A204.1 (cell line): ENCODE data around the gene KRTAP4-2.
"Not testable (repeated sequence)": the region's sequence is repeated elsewhere in the genome, so short reads cannot be mapped to it uniquely, and the experiment has no call there.

Experiments
- FAIRE-seq: peaks from 2 replicates; lab custom pipeline; 2012; peaks lifted over from hg19 to GRCh38; lab: Jason Lieb, UNC

KRTAP4-2 gene

DNA sequence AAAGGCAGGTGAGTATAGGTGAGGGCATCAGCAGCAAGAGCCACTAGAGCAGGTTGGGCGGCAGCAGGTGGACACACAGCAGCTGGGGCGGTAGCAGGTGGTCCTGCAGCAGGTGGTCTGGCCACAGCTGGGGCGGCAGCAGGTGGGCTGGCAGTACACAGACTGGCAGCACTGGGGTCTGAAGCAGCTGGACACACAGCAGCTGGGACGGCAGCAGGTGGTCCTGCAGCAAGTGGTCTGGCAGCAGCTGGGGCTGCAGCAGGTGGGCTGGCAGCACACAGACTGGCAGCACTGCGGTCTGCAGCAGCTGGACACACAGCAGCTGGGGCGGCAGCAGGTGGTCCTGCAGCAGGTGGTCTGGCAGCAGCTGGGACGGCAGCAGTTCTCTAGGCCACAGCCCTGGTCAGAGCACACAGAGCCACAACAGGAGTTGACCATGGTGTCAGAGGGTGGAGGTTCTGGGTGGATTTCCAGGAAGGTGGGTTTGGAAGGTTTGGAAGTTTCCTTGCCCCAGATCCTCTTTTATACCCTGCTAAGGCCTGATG lies at the start of gene KRTAP4-2:
Gene KRTAP4-2 (minus strand): TSS at position 495 of the 545 bp plus-strand sequence. CDS start 57 bp downstream, at position 438.
- no peak for FAIRE-seq

DNA sequence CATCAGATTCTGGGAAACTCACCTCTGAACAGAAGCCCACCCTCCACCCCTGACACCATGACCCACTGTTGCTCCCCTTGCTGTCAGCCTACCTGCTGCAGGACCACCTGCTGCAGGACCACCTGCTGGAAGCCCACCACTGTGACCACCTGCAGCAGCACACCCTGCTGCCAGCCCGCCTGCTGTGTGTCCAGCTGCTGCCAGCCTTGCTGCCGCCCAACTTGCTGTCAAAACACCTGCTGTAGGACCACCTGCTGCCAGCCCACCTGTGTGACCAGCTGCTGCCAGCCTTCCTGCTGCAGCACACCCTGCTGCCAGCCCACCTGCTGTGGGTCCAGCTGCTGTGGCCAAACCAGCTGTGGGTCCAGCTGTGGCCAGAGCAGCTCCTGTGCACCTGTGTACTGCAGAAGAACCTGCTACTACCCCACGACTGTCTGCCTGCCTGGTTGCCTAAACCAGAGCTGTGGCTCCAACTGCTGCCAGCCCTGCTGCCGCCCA lies 48.6 kb upstream of the KRTAP4-2 start, which contains the start of gene KRTAP9-2:
Gene KRTAP9-2 (plus strand): TSS at position 51 of the 498 bp plus-strand sequence. CDS start 7 bp downstream, at position 58.
- not testable (repeated sequence) for FAIRE-seq

GRCh38 chr17:41226051-41226450 lies 48.0 kb upstream of the KRTAP4-2 start:
- no peak for FAIRE-seq

DNA sequence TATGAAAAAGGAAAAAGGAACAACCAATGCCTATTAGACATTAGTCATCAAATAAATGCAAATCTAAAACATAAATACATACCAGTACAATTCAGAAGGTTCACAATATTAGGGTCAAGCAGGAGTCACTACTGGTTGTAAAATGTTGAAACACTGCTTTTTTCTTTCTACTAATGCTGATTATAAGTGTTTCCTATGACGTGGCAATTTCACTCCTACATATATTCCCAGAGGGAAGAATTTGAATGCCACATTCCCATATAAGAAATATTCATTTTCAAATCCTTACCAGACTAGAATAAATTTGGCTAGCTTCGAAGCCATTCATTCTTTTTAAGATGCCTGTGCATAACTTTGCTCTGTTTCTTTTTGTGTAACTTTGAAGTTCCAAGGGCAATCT lies 45.8 kb upstream of the KRTAP4-2 start:
- FAIRE-seq: no peak

GRCh38 chr17:41215681-41216080 lies 37.7 kb upstream of the KRTAP4-2 start:
- no peak for FAIRE-seq

GRCh38 chr17:41212524-41213169 lies 34.6 kb upstream of the KRTAP4-2 start:
- FAIRE-seq: no peak

- FAIRE-seq: no peak
These were observed 33.9 kb upstream of the KRTAP4-2 start for GRCh38 chr17:41211845-41212466.

GRCh38 chr17:41199421-41200078 lies 21.5 kb upstream of the KRTAP4-2 start:
- no peak for FAIRE-seq

DNA sequence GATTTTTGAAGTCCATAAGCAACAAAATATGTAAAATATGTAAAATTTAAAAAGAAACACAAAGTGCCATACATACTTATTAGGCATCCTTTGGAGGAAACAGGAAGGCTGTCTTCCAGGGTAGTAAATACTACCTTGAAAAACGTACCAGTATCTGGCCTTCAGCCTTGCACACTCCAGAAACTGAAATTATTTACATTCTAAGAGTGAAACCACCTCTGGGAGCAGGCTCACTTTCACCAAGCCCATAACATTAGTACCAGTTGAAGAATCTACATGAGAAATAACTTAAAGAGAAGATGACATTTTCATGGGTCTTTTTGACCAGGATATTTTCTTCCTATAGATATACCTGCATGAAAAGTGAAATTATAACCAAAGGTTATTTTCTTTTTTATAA lies 18.0 kb upstream of the KRTAP4-2 start:
- no peak for FAIRE-seq

- FAIRE-seq: no peak
These were observed 12.3 kb upstream of the KRTAP4-2 start for GRCh38 chr17:41190328-41190727.

DNA sequence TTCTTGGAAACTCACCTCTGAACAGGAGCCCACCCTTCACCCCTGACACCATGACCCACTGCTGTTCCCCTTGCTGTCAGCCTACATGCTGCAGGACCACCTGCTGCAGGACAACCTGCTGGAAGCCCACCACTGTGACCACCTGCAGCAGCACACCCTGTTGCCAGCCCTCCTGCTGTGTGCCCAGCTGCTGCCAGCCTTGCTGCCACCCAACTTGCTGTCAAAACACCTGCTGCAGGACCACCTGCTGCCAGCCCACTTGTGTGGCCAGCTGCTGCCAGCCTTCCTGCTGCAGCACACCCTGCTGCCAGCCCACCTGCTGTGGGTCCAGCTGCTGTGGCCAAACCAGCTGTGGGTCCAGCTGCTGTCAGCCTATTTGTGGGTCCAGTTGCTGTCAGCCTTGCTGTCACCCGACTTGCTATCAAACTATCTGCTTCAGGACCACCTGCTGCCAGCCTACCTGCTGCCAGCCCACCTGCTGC lies 11.9 kb upstream of the KRTAP4-2 start, which contains the start of gene KRTAP9-1:
Gene KRTAP9-1 (plus strand): TSS at position 51 of the 482 bp plus-strand sequence. CDS start 0 bp downstream, at position 51.
- FAIRE-seq: not testable (repeated sequence)

GRCh38 chr17:41186872-41187271 lies 8.9 kb upstream of the KRTAP4-2 start:
- FAIRE-seq: no peak

DNA sequence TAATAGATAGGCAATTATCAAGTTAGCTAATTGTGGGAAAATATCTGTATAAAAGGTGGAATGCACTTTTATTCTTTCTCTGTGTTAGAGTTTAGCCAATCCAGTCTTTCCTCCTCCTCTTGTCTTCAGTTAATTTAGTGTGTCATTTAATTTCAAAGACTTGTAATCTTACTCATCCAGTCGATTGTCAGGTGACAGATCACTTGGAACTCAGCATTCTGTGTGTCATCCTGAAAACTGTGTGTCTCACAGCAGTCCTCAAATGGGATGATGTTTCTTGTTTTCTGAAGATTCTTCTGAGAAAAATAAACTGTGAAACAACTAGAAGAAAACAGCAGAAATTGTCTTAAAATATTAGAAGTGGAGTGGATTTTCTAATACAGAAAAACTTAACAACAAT lies 7.0 kb upstream of the KRTAP4-2 start:
- FAIRE-seq: no peak

GRCh38 chr17:41184480-41184961 lies 6.5 kb upstream of the KRTAP4-2 start, which contains the start of gene KRTAP4-1:
TSS of gene KRTAP4-1 (minus strand) at chr17:41184911. CDS start at chr17:41184854, 57 bp downstream.
- FAIRE-seq: no peak

DNA sequence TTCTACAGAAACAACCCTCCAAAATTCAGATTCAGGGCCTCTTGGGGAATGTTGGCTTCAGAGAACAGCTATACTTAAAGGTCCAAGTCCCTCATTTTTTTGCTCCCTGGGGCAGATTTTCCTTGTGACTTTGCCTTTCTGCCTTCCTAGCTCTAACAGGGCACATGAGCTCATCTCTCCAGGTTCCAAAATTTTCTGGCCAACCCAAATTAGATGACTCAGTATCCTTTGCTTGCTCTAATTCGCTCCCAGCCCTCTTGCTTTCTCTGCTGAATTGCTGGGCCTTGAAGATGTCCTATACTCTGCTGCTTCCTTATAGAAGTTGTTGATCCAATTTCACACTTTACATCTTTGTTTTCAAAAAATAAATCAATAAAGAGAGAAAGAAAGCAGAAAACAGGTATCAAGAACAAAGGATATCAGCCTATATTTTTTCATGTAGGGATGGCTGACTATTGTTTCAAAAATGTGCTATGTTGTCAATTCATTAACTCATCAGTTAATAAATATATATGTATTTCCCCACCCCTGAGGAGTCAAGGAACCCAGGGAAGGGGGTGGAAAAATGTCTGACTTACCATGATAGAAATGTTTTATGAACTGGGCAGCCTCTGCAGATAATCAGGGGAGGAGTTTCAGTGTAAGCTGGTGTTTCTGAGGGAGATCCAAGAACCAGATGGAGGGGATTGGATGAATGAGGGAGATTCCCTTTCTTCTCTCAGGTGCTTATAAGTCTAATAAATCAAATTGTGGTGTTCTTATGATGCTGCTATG lies 1.0 kb upstream of the KRTAP4-2 start:
- FAIRE-seq: no peak

DNA sequence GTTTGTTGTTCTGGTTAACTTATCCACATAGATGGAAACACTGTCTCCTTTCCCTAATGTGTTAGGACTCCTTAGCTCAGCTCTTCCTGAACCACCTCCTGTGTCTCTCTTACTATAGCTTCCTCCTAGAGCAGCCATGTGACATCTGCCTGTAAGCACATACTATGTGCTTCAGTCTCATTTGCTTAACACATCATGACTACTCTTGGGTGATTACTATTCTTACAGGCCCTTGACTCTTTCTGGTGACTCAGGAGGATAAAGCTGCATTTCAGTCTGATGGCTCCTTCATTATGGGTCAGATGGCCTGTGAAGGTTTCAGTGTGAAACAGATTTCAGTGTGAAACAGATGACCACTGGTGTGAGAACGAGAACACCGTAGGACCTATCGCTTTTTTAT lies 320 bp upstream of the KRTAP4-2 start:
- FAIRE-seq: no peak

DNA sequence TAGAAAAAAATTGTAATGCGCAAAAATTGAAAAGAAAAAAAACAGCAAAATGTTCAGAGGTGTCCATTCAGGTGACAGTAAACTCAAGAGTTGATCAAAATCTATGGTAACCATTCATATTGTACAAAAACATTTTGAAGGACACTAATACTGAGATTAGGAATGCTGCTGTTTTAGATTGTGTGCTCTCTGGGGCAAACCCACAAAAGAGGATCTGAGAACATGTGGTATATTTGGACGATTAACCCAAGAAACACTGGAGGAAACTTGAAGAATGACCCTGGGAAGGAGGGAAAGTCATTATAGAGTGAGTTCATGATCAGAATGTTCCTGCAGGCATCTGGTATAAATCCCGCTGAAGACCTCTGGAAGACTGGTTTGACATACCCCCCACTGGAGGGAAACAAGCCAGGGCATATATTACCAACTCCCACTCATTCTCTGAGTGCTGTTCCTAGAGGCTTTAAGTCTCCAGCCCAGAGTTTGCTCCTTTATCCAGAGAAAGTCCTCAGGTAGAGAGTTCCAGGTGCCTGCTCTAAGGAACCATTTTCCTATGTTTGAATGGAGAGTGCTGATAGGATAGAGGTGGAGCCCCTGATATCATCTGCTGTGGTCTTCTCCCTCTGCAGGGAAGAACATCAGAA lies 1.2 kb downstream of the KRTAP4-2 start:
- FAIRE-seq: no peak

DNA sequence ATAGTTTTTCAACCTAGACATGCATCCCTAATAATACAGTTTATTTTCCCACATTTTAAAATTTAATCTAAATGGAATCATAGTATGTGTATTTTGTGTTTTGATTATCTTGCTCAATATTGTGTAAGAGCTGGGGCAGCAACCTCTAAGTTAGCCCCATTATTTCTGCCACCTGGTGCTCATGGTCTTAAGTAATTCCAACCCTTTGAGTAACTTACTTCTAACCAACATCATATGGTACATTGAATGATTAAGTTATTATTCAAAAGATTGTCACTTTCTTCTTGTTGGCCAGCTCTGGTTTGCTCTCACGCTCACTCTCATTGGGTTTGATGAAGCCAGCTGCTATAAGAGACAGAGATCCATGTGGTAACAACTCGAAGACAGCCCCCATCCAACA lies 6.1 kb downstream of the KRTAP4-2 start:
- no peak for FAIRE-seq

DNA sequence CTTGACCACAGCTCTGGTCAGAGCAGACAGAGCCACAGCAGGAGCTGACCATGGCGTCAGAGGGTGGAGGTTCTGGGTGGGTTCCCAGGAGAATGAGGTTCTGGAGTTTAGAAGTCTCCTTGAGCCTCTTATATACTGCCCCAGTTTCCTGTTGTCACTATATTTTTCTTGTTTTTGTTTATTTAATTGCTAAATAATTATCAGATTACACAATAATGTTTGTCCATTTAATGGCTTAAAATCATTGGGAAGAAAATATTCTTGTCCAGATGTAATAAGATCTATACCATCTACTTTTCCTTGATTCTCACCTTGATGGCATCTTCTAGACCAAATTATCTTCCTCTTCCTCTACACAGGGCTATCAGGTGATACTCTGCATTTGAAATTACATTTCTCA lies 9.9 kb downstream of the KRTAP4-2 start, which contains the start of gene KRTAP4-3:
Gene KRTAP4-3 (minus strand): TSS at position 101 of the 400 bp plus-strand sequence. CDS start 49 bp downstream, at position 52.
- no peak for FAIRE-seq

GRCh38 chr17:41167561-41167960 lies 10.5 kb downstream of the KRTAP4-2 start:
- no peak for FAIRE-seq

DNA sequence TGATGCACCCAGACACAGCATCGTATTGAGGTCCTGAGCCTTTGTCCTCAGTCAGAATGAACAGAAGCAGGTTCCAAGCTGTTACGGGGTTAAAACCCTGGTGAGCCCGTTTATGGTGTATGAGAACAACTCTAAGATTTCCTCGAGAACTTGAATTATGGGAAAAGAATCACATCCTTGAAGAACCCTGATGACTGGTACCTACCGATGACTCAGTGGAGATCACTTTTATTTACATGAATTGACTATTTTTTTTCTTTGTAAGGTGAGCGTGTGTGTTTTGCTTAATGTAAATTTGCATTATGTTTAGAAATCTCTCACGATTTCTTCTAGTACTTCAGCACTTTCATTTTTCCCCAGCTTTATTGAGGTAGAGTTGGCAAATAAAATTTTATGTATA lies 14.2 kb downstream of the KRTAP4-2 start:
- FAIRE-seq: no peak
